OCI-LY7 (cell line): ENCODE measurements around the gene KDM6B. TPM values are rescaled to one million over a fixed set of nuclear protein-coding genes. Genes with fewer than 3 reads are reported as not detected.

ENCODE experiments used
- BruUV-seq: library from RNA; stranded (reverse); fragments of 400-500 nt; replicated peaks from 2 replicates; lab custom pipeline; 2021; lab: Mats Ljungman, UMichigan
- CTCF ChIA-PET: fragments of 300-600 bp; sonication (Branson Sonifier 250); formaldehyde crosslinking; loops from one replicate; lab custom pipeline; 2022; ENCODE audit warnings: antibody characterized with exemption; ENCODE audit not compliant: unreplicated experiment; lab: Charles Lee
- POLR2A ChIA-PET: fragments of 300-600 bp; sonication (Branson Sonifier 250); formaldehyde crosslinking; loops from one replicate; lab custom pipeline; 2022; ENCODE audit warnings: antibody characterized with exemption; lab: Charles Lee
- DNase-seq: peaks from one replicate; pipeline ENCODE4 v3.0.0-alpha.2; 2015; ENCODE audit warnings: low spot score
- H2AFZ ChIP-seq: fragments of 200-600 bp; sonication (generic), shearing (Covaris generic); 2 replicates; pipeline ENCODE4 v1.6.1; 2014; ENCODE audit warnings: mild to moderate bottlenecking, antibody characterized with exemption, low read length, moderate library complexity
- H3K27ac ChIP-seq: fragments of 200-600 bp; sonication (generic); 2 replicates; pipeline ENCODE4 v1.5.1; 2014; ENCODE audit warnings: mixed run types, low read depth, mild to moderate bottlenecking, moderate library complexity, low read length, inconsistent platforms; ENCODE audit not compliant: poor library complexity, severe bottlenecking
- H3K36me3 ChIP-seq: fragments of 200-600 bp; sonication (generic); 2 replicates; pipeline ENCODE4 v1.6.1; 2014; ENCODE audit warnings: mild to moderate bottlenecking, antibody characterized with exemption, low read length, moderate library complexity, mixed read lengths; ENCODE audit not compliant: insufficient read depth
- H3K4me1 ChIP-seq: fragments of 200-600 bp; sonication (generic); 2 replicates; pipeline ENCODE4 v1.5.1; 2014; ENCODE audit warnings: mild to moderate bottlenecking, low read length; ENCODE audit not compliant: insufficient read depth, poor library complexity, severe bottlenecking
- H3K4me2 ChIP-seq: fragments of 200-600 bp; sonication (generic); 2 replicates; pipeline ENCODE4 v1.6.1; 2014; ENCODE audit warnings: mild to moderate bottlenecking, low read length
- H3K4me3 ChIP-seq: fragments of 200-600 bp; sonication (generic); 2 replicates; pipeline ENCODE4 v1.5.1; 2014; ENCODE audit warnings: mild to moderate bottlenecking, low read depth, low read length; ENCODE audit not compliant: poor library complexity, severe bottlenecking
- H3K79me2 ChIP-seq: fragments of 200-600 bp; sonication (generic); 2 replicates; pipeline ENCODE4 v1.6.1; 2016; ENCODE audit warnings: low read depth, mild to moderate bottlenecking, low read length, moderate library complexity, mixed read lengths; ENCODE audit not compliant: insufficient read depth
- H3K9me2 ChIP-seq: fragments of 200-600 bp; sonication (generic); 2 replicates; pipeline ENCODE4 v1.6.1; 2016; ENCODE audit warnings: mild to moderate bottlenecking, low read length, mixed read lengths; ENCODE audit not compliant: insufficient read depth
- H3K9me3 ChIP-seq: fragments of 200-600 bp; sonication (generic); 2 replicates; pipeline ENCODE4 v1.6.1; 2014; ENCODE audit warnings: mild to moderate bottlenecking, mixed run types, low read length, mixed read lengths
- H4K20me1 ChIP-seq: fragments of 200-600 bp; sonication (generic); 2 replicates; pipeline ENCODE4 v1.6.1; 2014; ENCODE audit warnings: mild to moderate bottlenecking, antibody characterized with exemption, low read length, moderate library complexity, mixed read lengths; ENCODE audit not compliant: insufficient read depth
- CTCF ChIP-seq: fragments of 200-600 bp; sonication (generic); conservative IDR thresholded peaks from 2 replicates; pipeline ENCODE4 v1.5.1; 2014; ENCODE audit warnings: mild to moderate bottlenecking, antibody characterized with exemption, low read length, moderate library complexity, mixed read lengths
- EZH2phosphoT487 ChIP-seq: fragments of 200-600 bp; sonication (generic); IDR thresholded peaks from 2 replicates; pipeline ENCODE4 v1.6.1; 2018; ENCODE audit warnings: low read depth, borderline replicate concordance, mild to moderate bottlenecking, mixed run types, antibody characterized with exemption, low read length, moderate library complexity, mixed read lengths
- intact Hi-C: fragments of 100-400 bp; cut with micrococcal nuclease; formaldehyde crosslinking; loops from one replicate; pipeline ENCODE4 v1.10.0; 2022; ENCODE audit not compliant: unreplicated experiment
- total RNA-seq, 2 experiments: library from RNA; depleted of rRNA in 1 of 2; stranded (reverse); fragments of >200 nt in 1 of 2; shearing (Covaris generic) in 1 of 2; gene quantifications; 2 replicates each; pipeline ENCODE4 v1.2.3, GENCODE V29; 2014 to 2022

The KDM6B gene
- total RNA-seq, 2 experiments from 2014 or later: 10.0 to 62.9 TPM

GRCh38 chr17:7845359-7846062 lies 11.5 kb downstream of the KDM6B start:
- CTCF ChIA-PET: interaction anchor here (1.2 kb wide), 1 partner anchor 11 kb away, joined by 9 read pairs; no protein-coding TSS in a partner anchor
- Histone ChIP-seq H3K4me1 (peaks cover 21% of the 10 kb centered on the region), H3K4me3 (peak overlapping the region; percentile 79), H3K79me2 (peaks cover 26% of the 10 kb centered on the region; the same call in 1 of the 2 replicates), H3K36me3 (peaks cover 53% of the 10 kb centered on the region), H3K9me2 (no peaks in the 10 kb centered on the region), H3K4me2 (peak overlapping the region; percentile 95), H3K9me3 (no peaks in the 10 kb centered on the region), H2AFZ (no peak overlapping the region), H4K20me1 (peaks cover 17% of the 10 kb centered on the region; the same call in 1 of the 2 replicates), H3K27ac (peak overlapping the region; percentile 92)
- intact Hi-C loops: no loop called here
- POLR2A ChIA-PET: interaction anchor here (0.6 to 1.0 kb wide), 3 partner anchors 11 to 298 kb away, joined by 4 to 5 read pairs (median 4); partner anchors contain the start of gene TP53
- no peak for DNase-seq
- TF ChIP-seq CTCF (no peak), EZH2phosphoT487 (no peak)
- no TSS peak for BruUV-seq

GRCh38 chr17:7846063-7846735 lies 12.2 kb downstream of the KDM6B start:
- intact Hi-C loops: no loop called here
- H3K9me2 ChIP-seq: no peaks in the 10 kb centered on the region
- TF ChIP-seq EZH2phosphoT487 (no peak), CTCF (no peak)
- peaks cover 10% of the 10 kb centered on the region; the same call in 1 of the 2 replicates for H4K20me1 ChIP-seq
- H2AFZ ChIP-seq: no peak overlapping the region
- H3K36me3 ChIP-seq: peaks cover 53% of the 10 kb centered on the region
- BruUV-seq: no TSS peak
- H3K9me3 ChIP-seq: no peaks in the 10 kb centered on the region
- no peak overlapping the region for H3K4me3 ChIP-seq
- H3K27ac ChIP-seq: no peak overlapping the region
- no peak overlapping the region for H3K4me2 ChIP-seq
- POLR2A ChIA-PET: interaction anchor here (0.6 kb wide), 1 partner anchor 297 kb away, joined by 4 read pairs; no protein-coding TSS in a partner anchor
- H3K79me2 ChIP-seq: peaks cover 19% of the 10 kb centered on the region; the same call in 1 of the 2 replicates
- CTCF ChIA-PET: no interaction called here
- no peak for DNase-seq
- H3K4me1 ChIP-seq: peaks cover 21% of the 10 kb centered on the region
